GM21528 (cell line): ENCODE measurements around the gene APOBEC3B.
"Not testable (repeated sequence)": the region's sequence is repeated elsewhere in the genome, so short reads cannot be mapped to it uniquely, and the experiment has no call there.

Experiments
- ATAC-seq: cut with Tn5 transposase; IDR thresholded peaks from one replicate; pipeline ENCODE4 v1.9.1; 2021; ENCODE audit warnings: mild to moderate bottlenecking, moderate library complexity; ENCODE audit not compliant: unreplicated experiment, low FRiP score

APOBEC3B gene

GRCh38 chr22:38987171-38987895 is 5.2 kb downstream of the APOBEC3B start:
- ATAC-seq, result no peak

- ATAC-seq, result no peak
These were observed 7.3 kb downstream of the APOBEC3B start for GRCh38 chr22:38989466-38989865.

GRCh38 chr22:38992871-38993371 is 10.8 kb downstream of the APOBEC3B start:
- ATAC-seq, result not testable (repeated sequence)

GRCh38 chr22:38996105-38996504 is 14.0 kb downstream of the APOBEC3B start:
- ATAC-seq, result no peak

GRCh38 chr22:38997518-38997917 is 15.4 kb downstream of the APOBEC3B start:
- no peak for ATAC-seq

GRCh38 chr22:39003165-39003638 is 21.1 kb downstream of the APOBEC3B start:
- ATAC-seq, result peak; percentile 63

GRCh38 chr22:39007177-39007576 is 25.0 kb downstream of the APOBEC3B start:
- no peak for ATAC-seq

- not testable (repeated sequence) for ATAC-seq
These were observed 26.2 kb downstream of the APOBEC3B start for GRCh38 chr22:39008271-39008850.

GRCh38 chr22:39010946-39011345 is 28.8 kb downstream of the APOBEC3B start:
- no peak for ATAC-seq

- no peak for ATAC-seq
These were observed 30.7 kb downstream of the APOBEC3B start for GRCh38 chr22:39012533-39013511.

GRCh38 chr22:39013561-39013941 is 31.4 kb downstream of the APOBEC3B start:
- peak; percentile 41 for ATAC-seq

GRCh38 chr22:39013942-39014722 is 32.0 kb downstream of the APOBEC3B start, which contains the start of gene APOBEC3C:
Gene APOBEC3C, plus strand, starts transcription at chr22:39014257. Its CDS starts 106 bp downstream, at chr22:39014363.
- ATAC-seq, result peak; percentile 78

- ATAC-seq, result not testable (repeated sequence)
These were observed 32.6 kb downstream of the APOBEC3B start for GRCh38 chr22:39014723-39015121.

- ATAC-seq, result no peak
These were observed 34.4 kb downstream of the APOBEC3B start for GRCh38 chr22:39016592-39016991.

- ATAC-seq, result no peak
These were observed 35.6 kb downstream of the APOBEC3B start for GRCh38 chr22:39017596-39018365.

GRCh38 chr22:39020021-39020651 is 38.0 kb downstream of the APOBEC3B start:
- peak; percentile 2 for ATAC-seq

GRCh38 chr22:39021552-39022250 is 39.6 kb downstream of the APOBEC3B start:
- ATAC-seq, result no peak
